ENCODE measurements around the gene GALNS.

The GALNS gene

DNA sequence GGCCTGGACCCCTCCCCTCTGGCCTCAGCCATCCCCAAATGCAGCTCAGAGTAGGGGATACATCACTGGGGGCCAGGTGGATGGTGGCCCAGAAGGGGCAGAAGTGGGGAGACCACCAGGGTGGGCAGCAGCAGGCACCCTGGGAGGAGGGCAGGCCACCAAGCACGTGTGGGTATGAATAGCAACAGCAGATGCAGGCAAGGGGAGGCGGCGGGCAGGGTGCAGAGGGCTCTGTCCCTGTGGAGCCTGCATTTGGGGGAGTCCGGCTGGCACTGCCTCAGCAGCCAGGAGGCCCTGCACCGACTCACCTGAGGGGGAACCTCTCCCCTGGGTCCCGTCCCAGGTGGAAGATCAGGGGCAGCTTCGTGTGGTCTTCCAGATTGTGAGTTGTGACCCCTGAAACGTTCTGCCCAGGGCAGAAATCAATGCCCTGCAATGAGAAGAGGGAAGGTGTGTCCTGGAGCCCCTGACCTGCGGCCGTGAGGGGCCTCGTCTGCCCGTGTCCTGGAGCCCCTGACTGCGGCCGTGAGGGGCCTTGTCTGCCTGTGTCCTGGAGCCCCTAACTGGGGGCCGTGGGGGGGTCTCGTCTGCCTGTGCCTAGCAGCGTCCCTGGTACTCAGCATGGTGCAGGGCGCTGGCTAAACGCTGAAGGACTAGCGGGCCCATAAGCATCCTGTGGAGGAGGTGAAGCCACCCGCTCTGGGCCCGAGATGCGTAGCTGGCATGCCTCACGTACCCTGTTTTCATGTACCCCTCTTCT lies 34.3 kb downstream of the GALNS start:
- TF ChIP-seq, protein P1, sequence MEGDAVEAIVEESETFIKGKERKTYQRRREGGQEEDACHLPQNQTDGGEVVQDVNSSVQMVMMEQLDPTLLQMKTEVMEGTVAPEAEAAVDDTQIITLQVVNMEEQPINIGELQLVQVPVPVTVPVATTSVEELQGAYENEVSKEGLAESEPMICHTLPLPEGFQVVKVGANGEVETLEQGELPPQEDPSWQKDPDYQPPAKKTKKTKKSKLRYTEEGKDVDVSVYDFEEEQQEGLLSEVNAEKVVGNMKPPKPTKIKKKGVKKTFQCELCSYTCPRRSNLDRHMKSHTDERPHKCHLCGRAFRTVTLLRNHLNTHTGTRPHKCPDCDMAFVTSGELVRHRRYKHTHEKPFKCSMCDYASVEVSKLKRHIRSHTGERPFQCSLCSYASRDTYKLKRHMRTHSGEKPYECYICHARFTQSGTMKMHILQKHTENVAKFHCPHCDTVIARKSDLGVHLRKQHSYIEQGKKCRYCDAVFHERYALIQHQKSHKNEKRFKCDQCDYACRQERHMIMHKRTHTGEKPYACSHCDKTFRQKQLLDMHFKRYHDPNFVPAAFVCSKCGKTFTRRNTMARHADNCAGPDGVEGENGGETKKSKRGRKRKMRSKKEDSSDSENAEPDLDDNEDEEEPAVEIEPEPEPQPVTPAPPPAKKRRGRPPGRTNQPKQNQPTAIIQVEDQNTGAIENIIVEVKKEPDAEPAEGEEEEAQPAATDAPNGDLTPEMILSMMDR (IDR thresholded peaks at IDR 0.05; ENCODE audit: insufficient read depth, low read depth, low read length, missing control alignments): no peak

DNA sequence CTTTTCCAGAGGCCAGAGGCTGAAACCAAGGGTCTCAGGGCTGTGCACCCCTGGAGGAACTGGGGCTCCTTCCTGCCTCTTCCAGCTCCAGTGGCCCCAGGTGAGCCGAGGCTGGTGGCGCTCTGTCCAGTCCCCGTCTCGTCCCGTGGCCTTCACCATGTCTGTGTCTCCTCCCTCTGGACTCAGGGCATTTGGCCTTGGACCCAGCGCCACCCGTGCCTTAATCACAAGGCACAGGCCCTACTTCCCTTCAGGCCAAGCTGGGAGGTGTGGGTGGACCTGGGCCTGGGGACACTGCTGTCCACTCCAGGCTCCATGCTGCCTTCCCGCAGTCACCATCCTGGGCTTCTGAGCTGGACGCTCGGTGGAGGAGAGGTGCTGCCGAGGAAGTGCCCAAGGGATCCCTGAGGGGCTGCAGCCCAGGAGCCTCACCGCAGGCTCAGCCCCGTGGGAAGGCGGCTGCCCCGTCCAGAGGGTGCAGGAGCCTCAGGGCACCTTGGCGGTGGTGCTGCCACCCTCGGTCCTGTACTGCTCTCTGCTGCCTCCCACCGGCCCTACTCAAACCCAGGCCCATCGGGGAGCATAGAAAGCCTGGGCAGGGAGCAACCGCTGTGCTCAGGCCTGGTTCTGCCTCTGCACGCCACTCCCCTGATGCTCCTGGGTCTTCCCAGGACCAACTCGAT lies 35.4 kb downstream of the GALNS start:
- DNase-seq (ENCODE audit: low read depth): no peak
- no peak overlapping the region for H3K4me3 ChIP-seq (ENCODE audit: low read depth, low read length)
- TF ChIP-seq, protein P1 (IDR thresholded peaks at IDR 0.05; ENCODE audit: insufficient read depth, low read depth, low read length, missing control alignments): no peak

More for the DNA sequence above, 34.3 kb downstream of the GALNS start:
- DNase-seq (ENCODE audit: low read depth): no peak
- H3K4me3 ChIP-seq (ENCODE audit: low read depth, low read length): no peak overlapping the region

DNA sequence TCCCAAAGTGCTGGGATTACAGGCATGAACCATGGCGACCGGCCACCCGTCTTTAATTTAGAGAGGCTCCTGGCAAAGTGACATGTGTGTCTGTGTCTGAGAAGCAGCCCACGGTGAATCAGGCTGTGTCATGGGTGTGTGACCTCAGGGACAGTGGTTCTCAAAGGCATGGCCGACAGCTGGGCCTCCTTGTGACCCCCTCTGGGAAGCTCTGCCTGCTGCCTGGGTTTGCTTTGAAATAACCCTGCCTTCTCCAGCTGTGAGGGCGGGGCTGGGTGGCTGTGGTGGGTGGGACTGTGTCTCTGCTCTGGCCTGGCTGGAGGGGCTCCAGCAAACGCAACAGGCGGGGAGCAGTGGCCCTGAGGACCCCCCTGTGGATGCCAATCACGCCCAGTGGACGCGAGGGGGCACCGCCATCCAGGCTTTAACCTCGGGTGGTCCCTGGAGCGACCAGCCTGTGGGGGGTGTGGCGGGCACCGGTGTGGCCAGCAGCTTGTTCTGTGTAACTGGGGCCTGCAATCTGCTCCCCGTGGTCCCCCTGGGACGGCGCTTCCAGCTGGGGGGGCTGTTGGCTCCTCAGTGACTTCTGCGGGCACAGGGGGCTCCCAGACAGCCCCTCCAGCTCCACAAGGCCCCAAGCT lies 36.2 kb downstream of the GALNS start:
- TF ChIP-seq, protein P1 (IDR thresholded peaks at IDR 0.05; ENCODE audit: insufficient read depth, low read depth, low read length, missing control alignments): no peak
- no peak overlapping the region for H3K4me3 ChIP-seq (ENCODE audit: low read depth, low read length)
- no peak for DNase-seq (ENCODE audit: low read depth)

DNA sequence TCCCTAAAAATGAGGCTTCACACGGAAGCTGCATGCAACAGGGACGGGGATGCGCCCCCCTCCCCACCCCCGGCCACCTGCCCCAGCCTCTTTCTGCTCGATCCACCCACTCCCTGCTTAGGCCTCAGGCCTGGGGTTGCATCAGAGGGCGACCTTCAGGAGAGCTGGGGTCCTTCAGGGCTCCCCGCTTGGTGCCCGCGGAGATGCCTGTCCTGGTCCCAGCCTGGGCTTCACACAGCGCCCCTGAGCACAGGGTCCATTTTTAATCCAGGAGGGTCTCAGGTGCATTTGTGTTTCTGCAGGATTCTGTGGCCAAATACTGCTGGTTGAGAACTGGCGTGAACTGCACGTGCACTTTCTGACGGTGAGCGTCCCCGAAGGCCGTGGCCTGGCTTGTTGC lies 37.6 kb downstream of the GALNS start:
- TF ChIP-seq, protein P1 (IDR thresholded peaks at IDR 0.05; ENCODE audit: insufficient read depth, low read depth, low read length, missing control alignments): no peak
- H3K4me3 ChIP-seq (ENCODE audit: low read depth, low read length): no peak overlapping the region
- DNase-seq (ENCODE audit: low read depth): no peak

DNA sequence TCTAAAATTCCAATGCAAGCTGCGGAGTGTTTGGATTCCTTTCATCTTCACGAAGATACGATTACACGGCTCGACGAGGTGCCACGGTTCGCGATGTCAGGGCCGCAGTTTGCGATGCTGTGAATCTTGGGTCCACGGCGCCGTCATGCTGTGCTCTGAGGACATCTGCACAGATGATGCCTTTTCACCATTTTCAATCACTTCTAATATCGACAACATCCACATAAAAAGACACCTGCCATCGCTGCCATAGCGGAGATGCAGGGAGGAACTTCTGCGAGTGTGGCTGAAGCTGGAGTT lies 38.2 kb downstream of the GALNS start:
- no peak overlapping the region for H3K4me3 ChIP-seq (ENCODE audit: low read depth, low read length)
- TF ChIP-seq, protein P1 (IDR thresholded peaks at IDR 0.05; ENCODE audit: insufficient read depth, low read depth, low read length, missing control alignments): no peak
- no peak for DNase-seq (ENCODE audit: low read depth)

DNA sequence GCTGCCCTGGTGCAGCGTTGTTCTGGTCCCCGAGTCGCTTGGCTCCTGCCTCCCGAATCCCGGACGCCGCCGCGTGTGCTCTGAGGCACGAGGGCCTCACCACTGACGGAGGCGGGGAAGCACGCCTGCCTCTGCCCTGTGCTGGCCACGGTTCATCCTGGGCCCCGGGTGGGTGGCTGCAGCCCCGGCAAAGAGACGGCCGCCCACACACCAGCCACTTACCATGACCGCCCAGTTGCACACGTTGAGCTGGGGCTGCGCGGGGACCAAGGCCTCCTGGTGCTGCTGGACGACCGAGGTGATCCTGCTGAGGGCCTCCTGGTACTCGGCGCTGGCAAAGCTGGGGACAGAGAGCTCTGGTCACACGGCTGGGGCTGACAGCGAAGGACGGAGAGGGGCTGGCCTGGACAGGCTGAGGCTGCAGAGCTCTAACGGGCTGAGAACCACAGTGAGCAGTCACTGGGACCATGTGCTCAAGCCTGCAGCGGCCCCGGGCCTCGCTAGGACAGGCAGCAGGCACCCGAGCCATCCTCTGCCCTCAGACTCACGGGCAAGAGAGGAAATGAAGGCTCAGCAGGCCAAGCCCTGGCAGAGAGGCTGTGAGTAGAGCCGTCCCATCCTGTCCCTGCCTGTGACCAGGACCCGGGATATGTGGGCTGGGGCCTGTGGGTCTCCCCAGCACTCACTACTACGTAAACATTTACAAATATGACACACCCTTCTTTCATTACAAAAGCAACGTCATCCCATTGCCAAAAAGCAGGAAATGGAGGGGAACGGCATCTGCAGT lies 38.8 kb downstream of the GALNS start:
- TF ChIP-seq, protein P1 (IDR thresholded peaks at IDR 0.05; ENCODE audit: insufficient read depth, low read depth, low read length, missing control alignments): no peak
- no peak overlapping the region for H3K4me3 ChIP-seq (ENCODE audit: low read depth, low read length)
- DNase-seq (ENCODE audit: low read depth): no peak
